Nephron progenitor cell (in vitro differentiated cells): Measurements from ENCODE around the gene PSMC4.

ENCODE experiments used
- DNase-seq: peaks from one replicate; pipeline ENCODE4 v3.0.0; 2021
- H3K27ac Mint-ChIP-seq: 2 replicates; pipeline ENCODE4 v1.8.0; 2021; ENCODE audit warnings: mild to moderate bottlenecking, moderate library complexity, mixed read lengths
- H3K27me3 Mint-ChIP-seq: 2 replicates; pipeline ENCODE4 v1.8.0; 2021; ENCODE audit warnings: mild to moderate bottlenecking, low read depth, mixed read lengths; ENCODE audit not compliant: poor library complexity
- H3K36me3 Mint-ChIP-seq: 2 replicates; pipeline ENCODE4 v1.8.0; 2021; ENCODE audit warnings: low read depth, mixed read lengths
- H3K4me1 Mint-ChIP-seq: 2 replicates; pipeline ENCODE4 v1.8.0; 2021; ENCODE audit warnings: mixed read lengths
- H3K4me3 Mint-ChIP-seq: 2 replicates; pipeline ENCODE4 v1.8.0; 2021; ENCODE audit warnings: mild to moderate bottlenecking, moderate library complexity, mixed read lengths
- H3K9me3 Mint-ChIP-seq: 2 replicates; pipeline ENCODE4 v1.8.0; 2021; ENCODE audit warnings: mild to moderate bottlenecking, moderate library complexity, mixed read lengths
- TF ChIP-seq, protein P1 (sequence below): fragments of 200-600 bp; sonication (generic); IDR thresholded peaks from 2 replicates; pipeline ENCODE4 v1.5.0; 2021; ENCODE audit warnings: antibody characterized with exemption

Gene PSMC4

DNA sequence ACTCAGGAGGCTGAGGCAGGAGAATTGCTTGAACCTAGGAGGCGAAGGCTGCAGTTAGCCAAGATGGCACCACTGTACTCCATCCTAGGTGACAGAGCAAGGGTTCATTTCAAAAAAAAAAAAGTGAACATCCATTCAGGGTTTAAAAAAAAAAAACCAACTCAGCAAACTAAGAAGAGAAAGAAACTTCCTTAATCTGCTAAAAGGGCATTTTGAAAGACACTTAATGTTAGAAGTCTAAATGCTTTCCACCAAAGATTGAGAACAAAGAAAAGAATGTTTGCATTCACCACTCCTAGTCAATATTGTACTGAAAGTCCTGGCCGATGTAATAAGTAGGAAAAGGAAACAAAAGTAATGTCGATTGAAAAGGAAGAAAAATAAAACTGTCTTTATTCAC lies 7.1 kb upstream of the PSMC4 start:
- H3K4me3 Mint-ChIP-seq: no peak overlapping the region
- no peak for DNase-seq
- H3K27ac Mint-ChIP-seq: no peak overlapping the region
- peaks cover under 1% of the 10 kb centered on the region for H3K36me3 Mint-ChIP-seq
- peaks cover 7% of the 10 kb centered on the region for H3K9me3 Mint-ChIP-seq
- TF ChIP-seq, protein P1, sequence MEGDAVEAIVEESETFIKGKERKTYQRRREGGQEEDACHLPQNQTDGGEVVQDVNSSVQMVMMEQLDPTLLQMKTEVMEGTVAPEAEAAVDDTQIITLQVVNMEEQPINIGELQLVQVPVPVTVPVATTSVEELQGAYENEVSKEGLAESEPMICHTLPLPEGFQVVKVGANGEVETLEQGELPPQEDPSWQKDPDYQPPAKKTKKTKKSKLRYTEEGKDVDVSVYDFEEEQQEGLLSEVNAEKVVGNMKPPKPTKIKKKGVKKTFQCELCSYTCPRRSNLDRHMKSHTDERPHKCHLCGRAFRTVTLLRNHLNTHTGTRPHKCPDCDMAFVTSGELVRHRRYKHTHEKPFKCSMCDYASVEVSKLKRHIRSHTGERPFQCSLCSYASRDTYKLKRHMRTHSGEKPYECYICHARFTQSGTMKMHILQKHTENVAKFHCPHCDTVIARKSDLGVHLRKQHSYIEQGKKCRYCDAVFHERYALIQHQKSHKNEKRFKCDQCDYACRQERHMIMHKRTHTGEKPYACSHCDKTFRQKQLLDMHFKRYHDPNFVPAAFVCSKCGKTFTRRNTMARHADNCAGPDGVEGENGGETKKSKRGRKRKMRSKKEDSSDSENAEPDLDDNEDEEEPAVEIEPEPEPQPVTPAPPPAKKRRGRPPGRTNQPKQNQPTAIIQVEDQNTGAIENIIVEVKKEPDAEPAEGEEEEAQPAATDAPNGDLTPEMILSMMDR: no peak
- peaks cover 3% of the 10 kb centered on the region for H3K27me3 Mint-ChIP-seq
- peaks cover 12% of the 10 kb centered on the region for H3K4me1 Mint-ChIP-seq

DNA sequence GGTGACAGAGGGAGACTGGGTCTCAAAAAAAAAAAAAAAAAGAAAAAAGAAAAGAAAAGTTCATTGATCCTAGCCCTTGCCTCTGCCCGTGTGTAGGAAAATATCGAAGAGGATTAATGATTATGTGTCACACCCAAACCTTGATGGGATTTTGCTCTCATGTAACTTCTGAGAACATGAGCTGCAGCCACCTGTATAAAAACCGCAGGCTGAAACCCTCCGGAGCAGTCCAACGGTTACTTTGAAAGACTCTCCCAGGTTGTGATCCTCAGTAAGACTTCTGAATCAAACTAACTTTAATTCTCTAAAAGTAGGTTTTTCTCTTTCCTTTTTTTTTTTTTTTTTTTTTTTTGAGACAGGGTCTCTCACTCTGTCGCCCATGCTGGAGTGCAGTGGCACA lies 4.3 kb upstream of the PSMC4 start:
- no peak for DNase-seq
- Mint-ChIP-seq H3K9me3 (peaks cover 4% of the 10 kb centered on the region), H3K4me1 (peaks cover 28% of the 10 kb centered on the region)

DNA sequence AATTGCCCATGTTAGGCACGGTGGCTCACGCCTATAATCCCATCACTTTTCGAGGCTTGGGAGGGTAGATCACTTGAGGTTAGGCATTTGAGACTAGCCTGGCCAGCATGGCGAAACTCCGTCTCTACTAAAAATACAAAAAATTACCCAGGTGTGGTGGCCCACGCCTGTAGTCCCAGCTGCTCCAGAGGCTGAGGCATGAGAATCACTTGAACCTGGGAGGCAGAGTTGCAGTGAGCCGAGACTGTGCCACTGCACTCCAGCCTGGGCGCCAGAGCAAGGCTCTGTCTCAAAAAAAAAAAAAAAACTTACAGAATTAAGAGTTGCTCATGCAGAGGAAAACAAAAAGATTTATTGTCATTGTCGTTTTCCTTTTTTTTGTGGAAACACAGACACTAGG lies 3.4 kb upstream of the PSMC4 start:
- peaks cover 4% of the 10 kb centered on the region for H3K9me3 Mint-ChIP-seq

More for the DNA sequence above, 4.3 kb upstream of the PSMC4 start:
- TF ChIP-seq, protein P1: no peak
- no peak overlapping the region for H3K27ac Mint-ChIP-seq
- H3K36me3 Mint-ChIP-seq: peaks cover 9% of the 10 kb centered on the region
- H3K27me3 Mint-ChIP-seq: peaks cover 3% of the 10 kb centered on the region
- H3K4me3 Mint-ChIP-seq: no peak overlapping the region

DNA sequence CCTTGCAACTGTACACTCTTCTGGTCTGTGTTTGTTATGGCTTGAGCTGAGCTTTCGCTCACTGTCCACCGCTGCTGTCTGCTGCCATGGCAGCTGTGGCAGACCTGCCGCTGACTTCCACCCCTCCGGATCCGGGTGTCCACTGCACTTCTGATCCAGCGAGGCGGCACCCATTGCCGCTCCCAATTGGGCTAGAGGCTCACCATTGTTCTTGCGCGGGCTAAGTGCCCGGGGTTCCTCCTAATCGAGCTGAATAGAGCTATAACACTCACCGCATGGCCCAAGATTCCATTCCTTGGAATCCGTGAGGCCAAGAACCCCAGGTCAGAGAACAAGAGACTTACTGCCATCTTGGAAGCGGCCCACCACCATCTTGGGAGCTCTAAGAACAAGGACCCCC lies 2.2 kb upstream of the PSMC4 start:
- Mint-ChIP-seq H3K4me3 (peak overlapping the region; percentile 95), H3K27ac (no peak overlapping the region), H3K36me3 (peaks cover 18% of the 10 kb centered on the region), H3K9me3 (peaks cover 4% of the 10 kb centered on the region), H3K4me1 (peaks cover 36% of the 10 kb centered on the region), H3K27me3 (no peaks in the 10 kb centered on the region)
- DNase-seq: no peak
- TF ChIP-seq, protein P1: no peak

More for the DNA sequence above, 3.4 kb upstream of the PSMC4 start:
- TF ChIP-seq, protein P1: no peak
- H3K27me3 Mint-ChIP-seq: peaks cover 3% of the 10 kb centered on the region
- peaks cover 9% of the 10 kb centered on the region for H3K36me3 Mint-ChIP-seq
- H3K27ac Mint-ChIP-seq: no peak overlapping the region
- peaks cover 36% of the 10 kb centered on the region for H3K4me1 Mint-ChIP-seq
- DNase-seq: no peak
- no peak overlapping the region for H3K4me3 Mint-ChIP-seq

DNA sequence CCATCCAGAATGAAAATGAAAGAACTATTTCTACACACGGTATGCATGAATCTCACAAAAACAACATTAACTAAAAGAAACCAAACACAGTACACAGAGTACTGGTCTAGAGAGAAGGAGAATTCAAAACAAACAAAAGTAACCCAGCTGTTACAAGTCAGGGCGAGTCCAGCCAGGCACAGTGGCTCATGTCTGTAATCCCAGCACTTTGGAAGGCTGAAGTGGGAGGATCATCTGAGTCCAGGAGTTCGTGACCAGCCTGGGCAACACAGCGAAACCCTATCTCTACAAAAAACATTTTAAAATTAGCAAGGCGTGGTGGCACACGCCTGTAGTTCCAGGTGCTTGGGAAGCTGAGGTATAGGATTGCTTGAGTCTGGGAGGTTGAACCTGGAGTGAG lies 1.7 kb upstream of the PSMC4 start:
- TF ChIP-seq, protein P1: no peak
- no peak for DNase-seq
- peaks cover 36% of the 10 kb centered on the region for H3K4me1 Mint-ChIP-seq
- H3K4me3 Mint-ChIP-seq: peak overlapping the region; percentile 95
- peaks cover 23% of the 10 kb centered on the region for H3K36me3 Mint-ChIP-seq
- no peak overlapping the region for H3K27ac Mint-ChIP-seq
- no peaks in the 10 kb centered on the region for H3K27me3 Mint-ChIP-seq
- peaks cover 4% of the 10 kb centered on the region for H3K9me3 Mint-ChIP-seq

DNA sequence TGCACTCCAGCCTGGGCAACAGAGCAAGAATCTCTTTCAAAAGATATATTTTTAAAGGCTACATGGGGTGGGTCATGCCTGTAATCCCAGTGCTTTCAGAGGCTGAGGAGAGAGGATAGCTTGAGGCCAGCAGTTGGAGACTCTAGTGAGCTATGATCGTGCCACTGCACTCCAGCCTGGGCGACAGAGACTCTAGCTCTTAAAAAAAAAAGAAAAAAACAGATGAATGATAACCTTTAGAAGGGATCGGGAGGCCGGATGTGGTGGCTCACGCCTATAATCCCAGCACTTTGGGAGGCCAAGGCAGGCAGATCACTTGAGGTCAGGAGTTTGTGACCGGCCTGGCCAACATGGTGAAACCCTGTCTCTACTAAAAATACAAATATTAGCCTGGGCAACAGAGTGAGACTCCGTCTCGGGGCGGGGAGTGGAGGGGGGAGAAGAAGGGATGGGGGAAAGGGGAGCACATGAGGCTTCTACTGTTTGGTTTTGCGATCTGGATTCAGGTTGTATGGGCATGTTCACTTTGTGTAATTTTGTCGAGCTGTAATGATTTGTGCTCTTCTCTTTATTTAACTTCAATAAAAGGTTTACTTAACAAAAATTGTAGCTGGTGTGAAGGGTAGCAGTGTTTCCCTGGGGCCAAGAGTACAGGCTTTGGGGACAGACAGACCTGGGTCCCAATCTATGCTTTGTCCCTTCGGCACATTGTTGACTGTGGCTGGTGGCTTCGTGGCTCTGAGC lies 1.1 kb upstream of the PSMC4 start:
- no peak for DNase-seq
- TF ChIP-seq, protein P1: no peak
- Mint-ChIP-seq H3K9me3 (peaks cover 4% of the 10 kb centered on the region), H3K4me3 (peak overlapping the region; percentile 95), H3K27me3 (no peaks in the 10 kb centered on the region), H3K4me1 (peaks cover 36% of the 10 kb centered on the region), H3K27ac (peak overlapping the region; percentile 96), H3K36me3 (peaks cover 29% of the 10 kb centered on the region)
